DMS153 treated with DMSO at 0.1 percent for 48 hours (cell line): ENCODE data around the gene TARBP1.
"Not testable (repeated sequence)": the region's sequence is repeated elsewhere in the genome, so short reads cannot be mapped to it uniquely, and the experiment has no call there.

Experiments
- DNase-seq: peaks from one replicate; lab custom pipeline; 2025; ENCODE audit not compliant: unreplicated experiment; lab: John Stamatoyannopoulos, UW

Gene TARBP1

DNA sequence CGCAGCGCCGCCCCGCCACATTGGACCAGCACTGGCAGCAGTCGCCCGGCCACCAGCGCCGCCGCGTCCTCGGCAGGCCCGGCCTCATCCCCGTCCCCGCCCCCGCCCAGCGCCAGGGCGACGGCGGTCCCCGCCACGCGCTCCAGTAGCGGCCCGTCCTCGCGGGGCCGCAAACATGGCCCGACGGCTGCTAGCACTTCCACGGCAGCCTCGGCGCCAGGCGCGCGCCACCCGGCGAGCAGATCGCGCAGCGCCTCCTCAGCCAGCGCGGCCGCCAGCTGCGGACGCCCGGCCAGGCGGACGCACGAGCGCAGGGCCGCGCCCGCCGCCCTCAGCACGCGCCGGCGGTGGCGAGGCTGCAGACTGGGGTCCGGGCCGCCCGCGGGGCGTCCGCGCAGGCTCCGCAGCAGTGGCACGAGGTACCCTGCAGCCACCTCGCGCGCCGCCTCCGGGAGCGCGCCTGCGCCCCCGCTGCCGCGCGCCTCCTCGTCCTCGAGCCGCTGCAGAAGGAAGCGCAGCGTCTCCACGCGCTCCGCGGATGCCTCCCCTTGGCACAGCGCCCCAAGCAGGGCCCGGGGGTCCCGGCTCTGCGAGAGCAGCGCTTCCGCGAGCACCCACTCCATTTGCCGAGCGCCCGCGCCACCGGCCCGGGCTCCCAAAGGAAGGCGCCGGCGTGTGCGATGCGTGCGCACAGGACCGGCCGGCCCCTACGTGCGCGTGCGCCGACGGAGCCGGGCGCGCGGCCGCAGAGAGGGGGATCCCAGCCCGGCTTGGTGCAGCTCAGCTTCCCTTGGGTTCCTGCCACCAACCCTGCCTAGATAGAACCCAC lies at the start of gene TARBP1:
Gene TARBP1, minus strand, starts transcription at position 699 of the 829 bp plus-strand sequence. Its CDS starts 76 bp downstream, at position 623.
- DNase-seq, result peak; percentile 23

DNA sequence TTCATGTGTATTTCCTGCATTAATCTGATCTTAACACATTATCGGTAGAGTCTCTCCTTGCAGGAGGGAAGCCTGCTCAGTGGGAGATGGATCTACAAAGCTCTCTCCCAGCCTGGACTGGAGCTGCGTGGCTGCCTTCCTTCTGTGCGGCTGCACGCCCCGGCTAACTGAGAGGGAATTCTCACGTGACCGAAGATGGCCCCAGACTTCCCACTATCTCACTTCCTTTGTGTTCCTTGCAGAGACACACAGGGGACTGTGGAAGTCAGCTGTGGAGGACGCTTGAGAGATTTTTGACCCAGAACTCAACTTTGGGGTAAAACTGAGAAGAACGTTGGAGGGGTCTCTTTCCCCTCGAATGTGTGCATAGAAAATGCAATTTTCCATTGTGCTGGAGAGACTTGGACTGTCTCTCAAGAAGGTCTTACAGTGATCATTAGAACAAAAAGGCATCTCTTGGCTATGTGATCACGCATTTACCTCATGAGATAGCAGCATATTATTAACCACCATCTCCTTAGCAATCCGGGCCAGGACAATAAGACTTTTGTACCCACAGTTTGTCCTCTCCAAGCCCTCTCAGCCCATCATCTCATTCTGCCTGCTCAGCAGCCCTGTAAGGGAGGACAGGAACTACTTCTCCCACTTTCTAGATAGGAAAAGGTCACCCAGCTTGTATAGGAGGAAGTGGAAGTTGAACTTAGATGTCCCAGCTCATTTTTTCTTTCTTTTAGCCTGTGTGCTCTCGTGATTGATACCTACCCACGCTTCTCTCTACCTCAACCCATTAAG lies 49.3 kb upstream of the TARBP1 start:
- no peak for DNase-seq

- no peak for DNase-seq
Measured at GRCh38 chr1:234527346-234527745, 48.4 kb upstream of the TARBP1 start.

DNA sequence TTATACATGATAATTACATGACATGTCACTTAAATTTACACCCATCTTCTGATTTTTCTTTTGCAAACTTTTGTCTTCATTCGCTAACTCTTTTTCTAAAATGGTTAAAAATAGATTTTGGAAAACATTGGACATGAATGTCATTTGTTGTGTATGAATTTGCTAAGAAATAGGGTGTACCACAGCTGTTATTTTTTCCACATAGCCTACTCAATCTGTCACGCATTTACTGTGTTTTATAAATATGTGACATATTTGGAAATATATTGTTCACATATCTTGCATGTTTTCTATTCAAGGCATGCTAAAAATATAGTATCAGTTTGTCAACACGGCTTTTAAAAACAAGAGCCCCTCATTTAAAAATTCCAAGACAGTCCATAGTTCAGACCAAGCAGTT lies 47.9 kb upstream of the TARBP1 start:
- no peak for DNase-seq

GRCh38 chr1:234525099-234525799 lies 46.3 kb upstream of the TARBP1 start:
- DNase-seq, result no peak

- DNase-seq, result no peak
Measured at GRCh38 chr1:234521836-234522235, 42.9 kb upstream of the TARBP1 start.

GRCh38 chr1:234520908-234521817 lies 42.2 kb upstream of the TARBP1 start:
- DNase-seq, result no peak

- no peak for DNase-seq
Measured at GRCh38 chr1:234519506-234519905, 40.5 kb upstream of the TARBP1 start.

GRCh38 chr1:234518876-234519275 lies 39.9 kb upstream of the TARBP1 start:
- DNase-seq, result no peak

DNA sequence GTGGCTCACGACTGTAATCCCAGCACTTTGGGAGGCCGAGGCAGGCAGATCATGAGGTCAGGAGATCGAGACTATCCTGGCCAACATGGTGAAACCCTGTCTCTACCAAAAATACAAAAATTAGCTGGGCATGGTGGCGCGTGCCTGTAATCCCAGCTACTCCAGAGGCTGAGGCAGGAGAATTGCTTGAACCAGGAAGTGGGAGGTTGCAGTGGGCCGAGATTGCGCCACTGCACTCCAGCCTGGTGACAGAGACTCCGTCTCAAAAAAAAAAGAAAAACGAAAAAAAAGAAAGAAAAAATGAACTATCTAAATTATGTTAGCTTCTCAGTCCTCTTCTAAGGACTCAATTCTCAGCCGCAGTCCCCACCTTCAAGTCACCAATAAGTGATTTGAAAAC lies 39.1 kb upstream of the TARBP1 start:
- DNase-seq, result not testable (repeated sequence)

DNA sequence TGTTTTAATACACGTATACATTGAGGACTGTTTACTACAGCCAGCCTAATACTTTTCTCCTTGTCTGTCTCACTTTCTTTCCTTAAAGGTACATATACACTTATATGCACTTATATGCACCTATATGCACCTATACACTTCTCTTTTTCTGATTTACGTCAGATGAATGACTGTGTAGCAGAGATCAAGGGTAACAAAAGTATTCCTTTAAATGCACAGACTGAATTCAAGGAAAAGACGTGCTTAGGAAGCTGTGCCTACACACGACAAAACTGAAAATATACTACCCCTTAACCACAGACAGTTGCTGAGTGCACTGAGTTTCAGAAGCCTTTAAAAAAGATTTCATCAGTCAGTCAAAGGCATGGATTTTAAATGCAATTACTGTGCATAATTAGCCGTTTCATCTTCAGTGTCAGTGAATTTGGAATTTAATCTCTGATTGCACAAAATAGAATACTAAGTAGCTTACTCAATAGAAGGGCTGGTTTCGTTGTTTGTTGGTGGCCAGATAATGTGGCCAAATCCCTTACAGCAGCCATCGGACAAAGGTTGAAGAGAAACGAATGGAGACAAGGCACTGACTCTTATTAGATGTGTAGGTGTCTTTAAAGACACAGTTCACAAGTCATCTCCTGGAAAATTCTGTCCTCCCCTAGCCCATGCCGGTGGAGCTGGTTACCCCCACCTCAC lies 38.3 kb upstream of the TARBP1 start:
- no peak for DNase-seq

DNA sequence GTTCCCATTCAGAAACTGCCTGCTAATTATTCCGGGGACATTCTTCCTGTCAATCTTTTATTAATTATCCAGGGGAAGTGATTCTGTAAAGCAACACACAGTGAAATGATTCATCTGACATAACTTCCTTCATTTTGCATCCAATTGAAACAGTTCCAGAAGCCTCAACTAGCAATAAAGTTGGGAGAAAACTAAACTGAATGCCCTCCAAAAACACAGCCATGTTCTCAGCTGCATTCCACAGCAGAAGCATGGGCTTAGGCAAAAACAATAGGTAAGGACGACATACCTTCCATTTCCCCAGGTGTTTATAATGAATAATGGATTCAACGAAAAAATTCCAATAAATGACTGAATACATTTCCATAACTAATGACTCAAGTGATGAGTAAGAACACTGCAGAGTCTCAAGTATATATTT lies 36.9 kb upstream of the TARBP1 start:
- DNase-seq, result no peak

DNA sequence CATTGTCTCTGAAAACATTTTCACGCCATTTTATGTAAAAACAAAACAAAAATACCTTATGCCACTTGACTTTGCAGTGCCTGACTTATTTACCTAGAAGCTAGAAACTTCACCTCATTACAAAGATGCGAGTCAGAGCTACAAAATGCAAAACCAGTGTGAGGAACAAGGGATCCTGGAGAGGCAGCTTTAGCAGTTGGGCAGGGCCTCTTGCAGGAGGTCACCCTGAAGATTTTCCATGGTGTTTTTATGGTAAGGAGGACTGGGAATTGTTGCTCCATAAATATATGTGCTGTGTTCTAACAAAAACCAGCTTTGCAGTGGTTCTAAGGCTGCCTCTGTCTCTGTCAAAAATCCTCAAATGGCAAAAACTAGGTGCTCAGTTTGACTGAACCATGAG lies 36.4 kb upstream of the TARBP1 start:
- DNase-seq, result no peak

- no peak for DNase-seq
Measured at GRCh38 chr1:234512451-234512861, 33.5 kb upstream of the TARBP1 start.

DNA sequence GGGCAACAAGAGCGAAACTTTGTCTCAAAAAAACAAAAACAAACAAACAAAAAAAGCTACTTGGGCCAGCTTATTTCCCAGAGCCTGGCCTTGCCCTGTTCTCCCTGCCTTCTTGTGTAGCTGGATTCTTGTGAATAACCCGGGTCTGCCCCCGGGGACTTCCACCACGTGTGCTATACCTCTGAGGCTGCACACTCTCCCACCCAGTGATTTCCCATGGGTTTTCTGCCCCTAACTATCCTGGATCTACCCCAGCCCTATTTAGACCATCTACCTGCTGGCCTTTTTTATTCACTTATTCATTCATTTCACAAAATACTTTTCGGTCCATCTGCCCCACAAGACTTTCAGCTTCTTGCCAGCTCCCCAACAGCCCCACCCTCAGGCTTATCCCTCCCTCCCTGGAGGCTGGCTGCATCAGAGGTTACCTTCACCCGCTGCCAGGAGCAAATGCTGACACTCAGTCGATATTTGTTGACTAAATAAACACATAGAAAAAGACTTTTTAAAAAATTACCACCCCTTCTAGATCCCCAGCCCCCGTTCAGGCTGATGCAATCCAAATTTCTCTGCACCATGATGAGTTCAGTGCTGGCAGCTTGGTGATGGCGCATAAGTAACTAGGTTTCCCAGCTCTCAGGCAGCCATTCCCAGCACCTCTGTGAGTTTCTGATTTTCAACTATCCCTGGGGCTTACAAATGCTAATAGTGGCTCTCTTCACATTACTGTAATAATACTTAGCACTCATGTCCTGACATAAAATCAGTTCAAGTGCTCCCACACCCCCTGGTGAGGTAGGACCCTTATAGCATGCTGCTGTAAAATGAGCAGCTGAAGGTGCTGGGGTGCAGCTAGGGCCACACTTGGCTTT lies 30.7 kb upstream of the TARBP1 start:
- DNase-seq, result no peak

- no peak for DNase-seq
Measured at GRCh38 chr1:234507626-234508387, 28.8 kb upstream of the TARBP1 start.

DNA sequence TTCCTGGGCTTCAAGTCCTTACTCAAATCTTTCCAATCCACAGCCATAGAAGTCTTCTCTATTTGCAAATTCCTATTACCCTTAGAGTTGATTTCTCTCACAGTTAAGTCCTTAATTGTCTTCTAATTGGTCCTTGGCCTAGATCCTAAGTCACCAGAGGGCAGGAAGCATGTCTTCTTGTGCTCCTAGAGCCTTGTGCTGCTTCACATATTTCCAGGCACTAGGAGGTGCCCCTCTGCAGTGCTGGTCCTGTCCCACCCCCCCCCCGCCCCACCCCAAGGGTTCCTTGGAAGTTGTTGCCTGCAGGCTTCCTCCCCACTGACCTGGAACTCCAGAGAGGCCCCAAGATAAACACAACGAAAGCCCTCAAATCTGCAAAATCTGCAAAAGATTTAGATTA lies 28.1 kb upstream of the TARBP1 start:
- DNase-seq, result no peak

DNA sequence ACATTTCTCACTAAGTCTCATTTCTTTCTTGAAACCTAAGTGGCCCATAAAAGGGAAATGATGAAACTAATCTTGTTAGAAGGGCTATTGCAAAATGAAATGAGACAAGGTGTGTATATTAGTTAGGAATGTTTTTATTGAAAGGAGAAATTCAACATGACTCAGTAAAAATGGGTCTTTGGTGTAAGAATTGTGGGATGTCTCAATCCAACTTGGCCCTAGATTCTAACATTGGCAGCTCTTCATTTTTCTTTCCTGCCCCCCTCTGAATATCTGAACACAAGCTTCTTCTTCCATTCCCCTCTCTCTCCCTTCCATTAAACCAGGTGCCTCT lies 26.8 kb upstream of the TARBP1 start:
- no peak for DNase-seq
